ENCODE measurements around the gene COPB2. TPM values are rescaled to one million over a fixed set of nuclear protein-coding genes. Genes with fewer than 3 reads are reported as not detected.
A peak's percentile ranks its signal among the peaks of the same experiment; 100 is the strongest.

COPB2 gene
- total RNA-seq, 1 experiment from 2014 or later = 95.8 TPM

- BruUV-seq (replicated peaks) = no TSS peak
- DNase-seq (peak; percentile 74), ATAC-seq (peak; percentile 66)
- no peak for TF ChIP-seq EZH2 (IDR thresholded peaks at IDR 0.05; ENCODE audit: low read length, unreplicated experiment)
- no peak for TF ChIP-seq EZH2phosphoT487 (IDR thresholded peaks at IDR 0.05; ENCODE audit: borderline replicate concordance, low read length)
- no peak for TF ChIP-seq CTCF (conservative IDR thresholded peaks at IDR 0.05; ENCODE audit: low read depth, low read length)
- H4K20me1 ChIP-seq (ENCODE audit: low read length) = no peaks in the 10 kb centered on the region
- no peak overlapping the region for H3K4me2 ChIP-seq (ENCODE audit: low read length)
- no peaks in the 10 kb centered on the region for H3K9me3 ChIP-seq (ENCODE audit: low read length)
- no peaks in the 10 kb centered on the region for H3K27me3 ChIP-seq (ENCODE audit: low read length)
- H3K36me3 ChIP-seq (ENCODE audit: low read depth, low read length) = no peaks in the 10 kb centered on the region
- no peak overlapping the region for H2AFZ ChIP-seq (ENCODE audit: low read length)
- no peaks in the 10 kb centered on the region for H3F3A ChIP-seq (ENCODE audit: low read length, unreplicated experiment)
- H3K4me1 ChIP-seq (ENCODE audit: insufficient read depth, low read length) = peaks cover 26% of the 10 kb centered on the region
- ChIA-PET CTCF (no interaction called here), POLR2A (ENCODE audit: unreplicated experiment) (no interaction called here)
- no peaks in the 10 kb centered on the region for H3K9me2 ChIP-seq (replicated peaks; ENCODE audit: low read length)
- H3K4me3 ChIP-seq (ENCODE audit: low read length) = no peak overlapping the region
- intact Hi-C loops (cut with micrococcal nuclease) = no loop called here
- no peak overlapping the region for H3K9ac ChIP-seq (ENCODE audit: low read length)
- H3K27ac ChIP-seq (ENCODE audit: low read length) = peak overlapping the region; percentile 62
- no peaks in the 10 kb centered on the region for H3K79me2 ChIP-seq (ENCODE audit: low read length)
Measured at GRCh38 chr3:139317660-139318430, 71.6 kb downstream of the COPB2 start.

- no peaks in the 10 kb centered on the region for H4K20me1 ChIP-seq (ENCODE audit: low read length)
- no peaks in the 10 kb centered on the region for H3K9me2 ChIP-seq (replicated peaks; ENCODE audit: low read length)
- peak overlapping the region; percentile 62 for H3K27ac ChIP-seq (ENCODE audit: low read length)
- H3F3A ChIP-seq (ENCODE audit: low read length, unreplicated experiment) = no peaks in the 10 kb centered on the region
- no peaks in the 10 kb centered on the region for H3K27me3 ChIP-seq (ENCODE audit: low read length)
- no peaks in the 10 kb centered on the region for H3K36me3 ChIP-seq (ENCODE audit: low read depth, low read length)
- H3K9ac ChIP-seq (ENCODE audit: low read length) = no peak overlapping the region
- no peaks in the 10 kb centered on the region for H3K9me3 ChIP-seq (ENCODE audit: low read length)
- H3K79me2 ChIP-seq (ENCODE audit: low read length) = no peaks in the 10 kb centered on the region
- TF ChIP-seq CTCF (conservative IDR thresholded peaks at IDR 0.05; ENCODE audit: low read depth, low read length) = no peak
- no peak for TF ChIP-seq EZH2 (IDR thresholded peaks at IDR 0.05; ENCODE audit: low read length, unreplicated experiment)
- no peak for TF ChIP-seq EZH2phosphoT487 (IDR thresholded peaks at IDR 0.05; ENCODE audit: borderline replicate concordance, low read length)
- BruUV-seq (replicated peaks) = no TSS peak
- H2AFZ ChIP-seq (ENCODE audit: low read length) = no peak overlapping the region
- intact Hi-C loops (cut with micrococcal nuclease) = no loop called here
- ChIA-PET POLR2A (ENCODE audit: unreplicated experiment) (no interaction called here), CTCF (no interaction called here)
- no peak overlapping the region for H3K4me3 ChIP-seq (ENCODE audit: low read length)
- no peak for ATAC-seq
- H3K4me1 ChIP-seq (ENCODE audit: insufficient read depth, low read length) = peaks cover 33% of the 10 kb centered on the region
- no peak for DNase-seq
- no peak overlapping the region for H3K4me2 ChIP-seq (ENCODE audit: low read length)
Measured at GRCh38 chr3:139317215-139317614, 72.2 kb downstream of the COPB2 start.

DNA sequence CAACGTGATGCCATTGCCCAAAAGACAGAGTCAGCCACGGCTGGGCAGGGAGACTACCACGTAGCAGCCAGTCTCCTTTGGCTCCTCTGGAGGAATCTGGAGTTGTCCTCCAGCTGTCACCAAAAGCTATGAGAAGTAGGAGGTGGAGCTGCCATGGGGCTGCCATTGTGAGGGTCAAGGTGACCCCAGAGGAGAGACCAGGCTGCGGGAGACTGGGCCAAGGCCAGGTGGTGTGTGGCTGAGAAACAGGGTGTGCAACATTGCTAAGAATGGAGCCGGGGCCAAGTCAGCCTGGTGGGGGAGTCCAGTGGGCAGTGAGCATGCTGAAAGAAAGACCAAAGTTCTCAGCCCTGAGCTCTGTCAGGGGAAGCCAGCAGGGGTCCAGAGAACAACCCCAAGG lies 75.5 kb downstream of the COPB2 start:
- Histone ChIP-seq H3K9ac (ENCODE audit: low read length) (no peak overlapping the region), H3K9me3 (ENCODE audit: low read length) (no peaks in the 10 kb centered on the region), H3K36me3 (ENCODE audit: low read depth, low read length) (no peaks in the 10 kb centered on the region), H3K4me1 (ENCODE audit: insufficient read depth, low read length) (peaks cover 60% of the 10 kb centered on the region), H3F3A (ENCODE audit: low read length, unreplicated experiment) (peaks cover 3% of the 10 kb centered on the region), H3K79me2 (ENCODE audit: low read length) (no peaks in the 10 kb centered on the region), H3K4me3 (ENCODE audit: low read length) (no peak overlapping the region), H3K27ac (ENCODE audit: low read length) (no peak overlapping the region), H3K9me2 (replicated peaks; ENCODE audit: low read length) (no peaks in the 10 kb centered on the region), H2AFZ (ENCODE audit: low read length) (no peak overlapping the region), H3K4me2 (ENCODE audit: low read length) (no peak overlapping the region), H4K20me1 (ENCODE audit: low read length) (no peaks in the 10 kb centered on the region), H3K27me3 (ENCODE audit: low read length) (no peaks in the 10 kb centered on the region)
- ATAC-seq (no peak), DNase-seq (no peak)
- POLR2A ChIA-PET (ENCODE audit: unreplicated experiment) = no interaction called here
- TF ChIP-seq EZH2phosphoT487 (IDR thresholded peaks at IDR 0.05; ENCODE audit: borderline replicate concordance, low read length) (no peak), EZH2 (IDR thresholded peaks at IDR 0.05; ENCODE audit: low read length, unreplicated experiment) (no peak), CTCF (conservative IDR thresholded peaks at IDR 0.05; ENCODE audit: low read depth, low read length) (no peak)
- CTCF ChIA-PET = no interaction called here
- no TSS peak for BruUV-seq (replicated peaks)
- intact Hi-C loops (cut with micrococcal nuclease) = no loop called here

Data from PC-3 (cell line).